Loucy (cell line): Measurements from ENCODE around the gene ZFTA.

Experiments used
- CTCF ChIP-seq: fragments of 200-600 bp; sonication (generic); conservative IDR thresholded peaks from 2 replicates; pipeline ENCODE4 v1.5.1; 2014; ENCODE audit warnings: mild to moderate bottlenecking, antibody characterized with exemption, low read length
- EZH2phosphoT487 ChIP-seq: fragments of 200-600 bp; IDR thresholded peaks from 2 replicates; pipeline ENCODE4 v1.6.1; 2018; ENCODE audit warnings: antibody characterized with exemption, mild to moderate bottlenecking, moderate library complexity, borderline replicate concordance

- TF ChIP-seq CTCF (no peak), EZH2phosphoT487 (no peak)
Measured at GRCh38 chr11:63760487-63761079, 8.0 kb downstream of the ZFTA start.
